Breast epithelium (tissue), 4 donors: ENCODE data around the gene PLCB4. TPM values are rescaled to one million over a fixed set of nuclear protein-coding genes. Genes with fewer than 3 reads are reported as not detected.

Source experiments
- DNase-seq, 2 donors: peaks; one replicate each; pipeline ENCODE4 v3.0.0-alpha.2; 2019; ENCODE audit warnings: low spot score in 2 of 2
- H3K27ac ChIP-seq, 2 donors: fragments of 200-600 bp; sonication (generic) in 1 of 2; one replicate each; pipeline ENCODE4 v1.5.1; 2016 to 2019; ENCODE audit warnings: mild to moderate bottlenecking in 1 of 2
- H3K27me3 ChIP-seq, 2 donors: fragments of 200-600 bp; sonication (generic) in 1 of 2; one replicate each; pipeline versions ENCODE4 v1.5.1 to v1.6.0; 2017 to 2019; ENCODE audit warnings: control low read depth in 1 of 2, mild to moderate bottlenecking in 1 of 2
- H3K36me3 ChIP-seq: fragments of 200-600 bp; one replicate; pipeline ENCODE4 v1.5.1; 2019
- H3K4me1 ChIP-seq, 2 donors: fragments of 200-600 bp; sonication (generic); one replicate each; pipeline ENCODE4 v1.5.1; 2016 to 2019; ENCODE audit warnings: control low read depth in 1 of 2
- H3K4me3 ChIP-seq, 3 donors: fragments of 200-600 bp; sonication (generic); 1 replicate in 2 of 3; 2 replicates in 1 of 3; pipeline ENCODE4 v1.5.1; 2016 to 2019; ENCODE audit warnings: mild to moderate bottlenecking in 3 of 3, moderate library complexity in 2 of 3
- H3K9me3 ChIP-seq, 2 donors: fragments of 200-600 bp; sonication (generic) in 1 of 2; one replicate each; pipeline ENCODE4 v1.5.1; 2016 to 2019; ENCODE audit warnings: control low read depth in 1 of 2
- POLR2A ChIP-seq: fragments of 450-650 bp; IDR thresholded peaks from one replicate; pipeline ENCODE4 v1.6.1; 2016; ENCODE audit warnings: antibody characterized with exemption, mild to moderate bottlenecking, moderate library complexity
- POLR2AphosphoS5 ChIP-seq, 3 donors: sonication (generic); formaldehyde crosslinking; IDR thresholded peaks; one replicate each; pipeline ENCODE4 v1.6.1; 2017; ENCODE audit warnings: antibody characterized with exemption in 3 of 3
- intact Hi-C: fragments of 100-400 bp; cut with DNase I; formaldehyde crosslinking; loops from one replicate; pipeline ENCODE4 v1.15.1; 2023; ENCODE audit warnings: low total_unique reads
- total RNA-seq, 3 donors: library from RNA; depleted of rRNA; stranded (reverse); fragments of >200 nt; gene quantifications; one replicate each; pipeline ENCODE4 v1.1.0, GENCODE V29; 2016
- TF ChIP-seq, protein P1 (sequence below), 3 donors: fragments of 450-650 bp; IDR thresholded peaks; one replicate each; pipeline ENCODE4 v1.5.1; 2016 to 2017; ENCODE audit warnings: antibody characterized with exemption in 3 of 3, mild to moderate bottlenecking in 3 of 3, moderate library complexity in 3 of 3

The PLCB4 gene
- total RNA-seq, 3 donors from 2014 or later: 9.4 to 17.7 (median 13.0) TPM

DNA sequence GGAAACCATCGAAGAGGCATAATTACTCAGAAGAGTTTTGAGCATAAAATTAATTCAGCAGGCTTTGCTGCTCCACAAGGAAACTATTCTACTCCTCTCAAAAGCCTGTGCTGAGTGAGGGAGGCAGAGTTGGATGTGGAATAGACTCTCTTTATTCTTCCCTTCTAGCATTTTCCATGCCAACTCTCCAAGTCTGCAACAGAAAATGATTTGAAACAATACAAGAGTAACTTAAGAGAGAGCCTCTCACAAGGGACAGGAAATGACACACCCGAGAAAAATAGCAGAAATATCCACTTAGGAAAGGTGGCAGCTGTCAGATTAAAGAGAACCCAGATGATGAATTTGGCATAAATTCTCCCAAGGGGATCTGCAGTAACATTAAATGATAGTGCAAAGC lies 419.2 kb downstream of the PLCB4 start:
- no peaks in the 10 kb centered on the region for H3K4me1 ChIP-seq
- H3K27ac ChIP-seq: no peak overlapping the region
- TF ChIP-seq, protein P1, sequence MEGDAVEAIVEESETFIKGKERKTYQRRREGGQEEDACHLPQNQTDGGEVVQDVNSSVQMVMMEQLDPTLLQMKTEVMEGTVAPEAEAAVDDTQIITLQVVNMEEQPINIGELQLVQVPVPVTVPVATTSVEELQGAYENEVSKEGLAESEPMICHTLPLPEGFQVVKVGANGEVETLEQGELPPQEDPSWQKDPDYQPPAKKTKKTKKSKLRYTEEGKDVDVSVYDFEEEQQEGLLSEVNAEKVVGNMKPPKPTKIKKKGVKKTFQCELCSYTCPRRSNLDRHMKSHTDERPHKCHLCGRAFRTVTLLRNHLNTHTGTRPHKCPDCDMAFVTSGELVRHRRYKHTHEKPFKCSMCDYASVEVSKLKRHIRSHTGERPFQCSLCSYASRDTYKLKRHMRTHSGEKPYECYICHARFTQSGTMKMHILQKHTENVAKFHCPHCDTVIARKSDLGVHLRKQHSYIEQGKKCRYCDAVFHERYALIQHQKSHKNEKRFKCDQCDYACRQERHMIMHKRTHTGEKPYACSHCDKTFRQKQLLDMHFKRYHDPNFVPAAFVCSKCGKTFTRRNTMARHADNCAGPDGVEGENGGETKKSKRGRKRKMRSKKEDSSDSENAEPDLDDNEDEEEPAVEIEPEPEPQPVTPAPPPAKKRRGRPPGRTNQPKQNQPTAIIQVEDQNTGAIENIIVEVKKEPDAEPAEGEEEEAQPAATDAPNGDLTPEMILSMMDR (IDR thresholded peaks at IDR 0.05): no peak
- TF ChIP-seq POLR2A: no peak
- TF ChIP-seq POLR2AphosphoS5 (IDR thresholded peaks at IDR 0.05): no peak

DNA sequence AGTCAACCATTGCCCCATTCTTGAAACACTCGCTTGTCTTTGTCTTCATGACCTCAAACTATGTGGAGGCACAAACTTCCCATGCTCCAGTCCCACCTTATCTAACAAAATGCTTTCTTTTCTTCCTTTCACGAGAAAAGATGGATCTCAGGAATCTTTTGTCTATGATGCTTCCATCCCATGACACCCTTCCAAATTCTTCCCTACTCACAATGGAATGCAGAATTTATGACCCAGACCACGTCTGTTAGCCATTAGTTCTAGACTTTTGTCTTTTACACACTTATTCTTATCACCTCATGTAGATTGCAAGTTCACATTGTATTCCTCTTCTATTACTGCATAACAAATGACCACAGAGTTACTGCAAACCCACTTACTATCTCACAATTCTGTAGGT lies 421.3 kb downstream of the PLCB4 start:
- no peaks in the 10 kb centered on the region for H3K4me1 ChIP-seq
- H3K27me3 ChIP-seq: no peaks in the 10 kb centered on the region
- intact Hi-C loops: no loop called here
- no peaks in the 10 kb centered on the region for H3K9me3 ChIP-seq
- no peak overlapping the region for H3K4me3 ChIP-seq
- TF ChIP-seq POLR2AphosphoS5 (IDR thresholded peaks at IDR 0.05): no peak
- TF ChIP-seq, protein P1 (IDR thresholded peaks at IDR 0.05): no peak
- no peak for TF ChIP-seq POLR2A
- no peaks in the 10 kb centered on the region for H3K36me3 ChIP-seq
- no peak overlapping the region for H3K27ac ChIP-seq
- no peak for DNase-seq

More for the DNA sequence above, 419.2 kb downstream of the PLCB4 start:
- H3K4me3 ChIP-seq: no peak overlapping the region
- DNase-seq: no peak
- no peaks in the 10 kb centered on the region for H3K9me3 ChIP-seq
- H3K36me3 ChIP-seq: no peaks in the 10 kb centered on the region
- intact Hi-C loops: no loop called here
- H3K27me3 ChIP-seq: no peaks in the 10 kb centered on the region

DNA sequence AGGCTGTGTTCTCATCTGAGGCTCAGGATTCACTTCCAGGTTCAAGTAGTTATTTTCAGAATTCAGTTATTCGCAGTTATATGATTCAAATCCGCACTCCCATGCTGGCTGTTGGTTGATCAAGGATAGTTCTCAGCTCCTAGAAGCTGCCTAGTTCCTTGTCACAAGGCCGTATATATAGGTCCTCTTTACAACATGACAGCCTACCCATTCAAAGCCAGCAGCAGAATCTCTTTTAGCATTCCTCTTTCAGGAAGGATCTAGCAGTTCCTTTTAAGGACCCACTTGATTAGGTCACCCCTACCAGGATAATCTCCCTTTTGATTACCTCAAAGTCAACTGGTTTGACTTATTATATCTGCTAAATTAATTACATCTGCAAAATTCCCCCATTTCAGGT lies 421.7 kb downstream of the PLCB4 start:
- H3K27me3 ChIP-seq: no peaks in the 10 kb centered on the region
- intact Hi-C loops: no loop called here
- H3K27ac ChIP-seq: no peak overlapping the region
- H3K4me3 ChIP-seq: no peak overlapping the region
- no peaks in the 10 kb centered on the region for H3K36me3 ChIP-seq
- no peaks in the 10 kb centered on the region for H3K9me3 ChIP-seq
- TF ChIP-seq POLR2A (no peak), POLR2AphosphoS5 (IDR thresholded peaks at IDR 0.05) (no peak)
- TF ChIP-seq, protein P1 (IDR thresholded peaks at IDR 0.05): no peak
- H3K4me1 ChIP-seq: no peaks in the 10 kb centered on the region
- no peak for DNase-seq

DNA sequence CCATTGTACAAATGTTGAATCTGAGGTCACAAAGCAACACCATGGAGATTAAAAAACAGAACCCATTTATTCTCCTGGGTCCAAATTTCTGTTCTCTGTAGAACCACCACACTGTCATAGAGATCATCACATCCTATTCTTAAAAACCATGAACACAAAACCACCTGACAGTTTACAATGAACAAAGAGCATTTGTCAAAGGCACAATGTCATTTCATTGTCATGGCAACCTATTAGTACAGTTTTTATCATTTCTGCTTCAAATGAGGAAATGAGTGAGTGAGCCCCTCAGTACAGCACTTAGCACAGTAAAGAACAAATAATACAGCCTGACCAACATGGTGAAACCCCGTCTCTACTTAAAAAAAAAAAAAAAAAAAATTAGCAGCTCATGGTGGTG lies 422.4 kb downstream of the PLCB4 start:
- TF ChIP-seq POLR2A (no peak), POLR2AphosphoS5 (IDR thresholded peaks at IDR 0.05) (no peak)
- TF ChIP-seq, protein P1 (IDR thresholded peaks at IDR 0.05): no peak
- intact Hi-C loops: no loop called here
- Histone ChIP-seq H3K27ac (no peak overlapping the region), H3K36me3 (no peaks in the 10 kb centered on the region), H3K9me3 (no peaks in the 10 kb centered on the region), H3K4me1 (no peaks in the 10 kb centered on the region), H3K27me3 (no peaks in the 10 kb centered on the region), H3K4me3 (no peak overlapping the region)
- DNase-seq: no peak

DNA sequence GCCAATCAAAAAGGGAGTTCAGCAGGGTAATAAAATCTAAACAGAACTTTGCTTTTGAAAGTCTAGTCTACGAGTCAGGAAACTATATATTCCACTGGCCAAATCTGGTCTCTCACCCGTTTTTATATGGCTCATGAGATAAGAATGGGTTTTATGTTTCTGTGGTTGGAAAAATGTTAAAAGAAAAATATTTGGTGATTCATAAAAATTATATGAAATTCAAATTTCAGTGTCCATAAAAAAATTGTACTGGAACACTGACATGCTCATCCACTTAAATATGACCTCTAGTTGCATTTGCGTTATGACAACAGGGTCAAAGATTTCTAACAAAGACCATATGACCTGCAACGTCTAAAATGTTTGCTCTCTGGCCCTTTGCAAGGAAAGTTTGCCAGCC lies 423.2 kb downstream of the PLCB4 start:
- no peak for DNase-seq
- no peaks in the 10 kb centered on the region for H3K27me3 ChIP-seq
- H3K27ac ChIP-seq: no peak overlapping the region
- intact Hi-C loops: no loop called here
- H3K4me1 ChIP-seq: no peaks in the 10 kb centered on the region
- H3K4me3 ChIP-seq: no peak overlapping the region
- no peak for TF ChIP-seq POLR2A
- TF ChIP-seq, protein P1 (IDR thresholded peaks at IDR 0.05): no peak
- H3K9me3 ChIP-seq: no peaks in the 10 kb centered on the region
- no peaks in the 10 kb centered on the region for H3K36me3 ChIP-seq
